ENCODE data around the gene RER1.

RER1 gene

DNA sequence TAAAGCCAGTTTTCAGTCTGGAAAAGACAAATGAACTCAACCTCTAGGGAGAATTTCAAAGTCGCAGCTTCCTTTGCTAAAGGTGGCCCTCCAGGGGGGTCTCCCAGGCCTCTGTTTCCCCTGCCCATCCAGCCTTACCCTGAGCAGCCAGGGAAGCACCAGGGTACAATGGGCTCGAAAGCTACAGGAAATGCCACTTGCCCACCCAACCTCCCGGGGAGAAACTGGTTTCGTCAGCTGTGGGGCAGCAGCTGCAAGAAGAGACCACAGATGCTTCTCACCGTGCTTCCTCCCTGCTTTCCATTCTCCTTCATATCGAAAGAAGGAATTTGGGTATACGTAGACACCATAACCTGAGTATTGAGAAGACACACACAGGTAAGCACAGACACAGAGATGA is 2.0 kb upstream of the RER1 start:
- DNase-seq (ENCODE audit: low read depth), result no peak

DNA sequence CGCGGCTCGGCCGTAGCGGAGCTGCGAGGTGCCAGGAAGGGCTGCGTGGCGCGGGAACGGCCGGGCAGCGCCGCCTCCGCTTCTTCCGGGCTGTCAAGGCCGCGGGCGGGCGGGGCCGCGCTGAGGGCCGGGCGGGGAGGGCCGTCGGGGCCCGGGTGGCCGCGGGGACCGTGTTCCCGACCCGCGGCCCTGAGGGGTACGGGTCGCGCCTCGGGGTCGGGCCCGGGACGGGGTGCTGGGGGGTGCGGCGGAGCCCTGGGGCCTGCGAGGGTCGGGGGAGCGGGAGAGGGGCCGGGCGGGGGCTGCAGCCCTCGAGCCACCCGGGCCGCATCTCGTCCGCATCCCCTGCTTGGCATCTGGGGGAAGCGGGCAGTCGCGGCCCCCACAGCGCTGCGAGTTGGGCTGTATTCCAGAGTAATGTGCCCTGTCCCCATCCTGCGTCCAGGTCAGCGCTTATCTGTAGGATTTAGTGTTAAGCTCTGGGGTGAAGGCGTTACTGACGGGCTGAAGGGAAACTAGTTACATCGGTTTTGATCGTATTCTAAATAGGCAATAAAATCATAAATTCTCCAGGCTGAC is 379 bp downstream of the RER1 start:
- no peak for DNase-seq (ENCODE audit: low read depth)

DNA sequence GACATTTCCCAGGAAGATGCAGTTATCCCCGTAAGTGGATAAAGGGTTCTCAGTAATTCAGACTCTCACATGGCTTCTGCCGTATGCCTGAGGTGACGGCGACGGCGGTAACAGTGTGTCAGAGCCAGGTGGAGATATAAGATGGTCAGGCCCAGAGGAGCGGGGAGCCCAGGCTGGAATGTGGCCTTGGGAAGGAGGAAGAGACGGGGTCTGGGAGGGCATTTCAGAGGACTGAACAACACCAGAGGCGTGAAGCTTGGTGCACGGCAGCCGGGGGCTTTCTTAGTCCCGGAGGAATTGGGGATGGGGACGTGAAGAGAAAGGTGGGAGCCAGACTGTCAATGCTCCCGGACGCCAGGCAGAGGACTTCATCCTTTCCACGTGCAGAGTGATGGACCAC is 1.0 kb downstream of the RER1 start:
- no peak for DNase-seq (ENCODE audit: low read depth)

DNA sequence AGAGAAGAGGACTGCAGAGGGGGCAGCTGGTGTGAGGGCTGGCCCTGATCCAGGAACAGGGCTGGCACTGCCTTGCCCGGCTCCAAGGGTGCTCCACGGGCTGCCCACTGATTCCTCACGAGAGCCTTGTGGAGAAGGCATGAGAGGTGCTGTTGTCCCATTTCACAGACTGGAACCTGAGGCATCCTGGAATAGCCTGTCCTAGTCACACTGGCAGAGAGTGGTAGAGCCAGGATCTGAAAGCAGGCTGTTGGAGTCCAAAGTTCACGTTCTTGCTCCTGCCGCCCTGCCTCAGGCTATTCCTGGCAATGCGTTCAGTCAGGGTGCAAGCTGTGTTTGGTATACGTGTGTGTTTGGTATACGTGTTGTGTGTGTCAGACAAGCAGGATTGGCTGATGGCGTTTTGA is 1.8 kb downstream of the RER1 start:
- DNase-seq (ENCODE audit: low read depth), result no peak

DNA sequence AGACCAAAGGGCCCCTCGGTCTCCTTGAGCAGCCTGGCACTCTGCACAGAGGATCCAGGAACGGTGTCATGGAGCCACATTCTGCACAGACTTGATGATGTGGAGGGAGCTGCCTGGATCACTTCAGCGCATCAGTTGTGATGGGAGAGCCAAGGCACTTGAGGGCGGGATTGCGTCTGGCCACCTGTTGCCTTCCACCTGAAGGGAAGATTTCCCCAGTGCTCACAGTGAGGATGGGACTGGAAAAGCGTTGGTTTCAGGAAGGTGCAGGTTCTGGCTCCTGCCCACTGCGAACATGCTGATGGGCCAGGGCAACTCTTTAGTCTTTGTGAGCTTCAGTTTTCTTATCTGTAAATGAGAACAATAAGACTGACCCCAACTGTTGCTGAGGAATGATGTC is 2.6 kb downstream of the RER1 start:
- no peak for DNase-seq (ENCODE audit: low read depth)

DNA sequence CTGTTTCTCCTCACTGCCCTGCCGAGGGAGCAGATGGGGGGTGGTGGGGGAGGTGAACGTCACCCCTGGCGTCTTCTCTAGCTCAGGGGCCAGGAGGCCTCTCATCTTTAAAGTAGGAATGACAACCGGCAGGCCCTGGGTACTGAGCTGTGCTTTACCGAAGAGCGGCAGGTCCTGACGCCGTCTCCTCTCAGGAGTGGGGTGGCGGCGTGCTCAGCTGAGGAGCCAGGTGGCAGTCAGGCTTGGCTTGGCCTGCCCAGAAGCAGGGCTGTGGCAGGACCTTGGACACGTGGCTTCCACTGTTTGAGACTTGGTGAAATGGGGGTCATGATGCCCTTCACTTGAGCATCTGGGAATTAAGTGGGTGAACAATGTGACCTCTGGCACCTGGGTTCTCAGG is 3.1 kb downstream of the RER1 start:
- no peak for DNase-seq (ENCODE audit: low read depth)

DNA sequence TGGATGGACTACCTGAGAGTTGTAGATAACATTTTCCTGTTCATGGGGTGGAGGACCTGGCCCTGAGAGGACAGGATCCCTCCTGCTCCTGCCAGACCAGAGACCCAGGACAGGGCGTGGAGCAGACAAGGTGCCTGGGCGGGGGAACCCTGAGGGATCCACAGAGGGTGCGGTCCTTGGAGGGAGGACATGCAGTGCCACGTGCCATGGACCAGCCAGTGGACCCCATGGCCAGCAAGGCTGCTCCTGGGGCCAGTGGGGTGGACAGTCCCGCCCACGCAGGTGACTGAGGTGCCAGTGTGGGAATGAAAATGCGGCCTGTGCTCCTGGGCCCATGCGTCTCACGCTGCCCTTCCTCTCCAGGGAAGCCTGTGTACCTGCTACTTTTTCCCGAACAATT is 3.6 kb downstream of the RER1 start:
- no peak for DNase-seq (ENCODE audit: low read depth)

DNA sequence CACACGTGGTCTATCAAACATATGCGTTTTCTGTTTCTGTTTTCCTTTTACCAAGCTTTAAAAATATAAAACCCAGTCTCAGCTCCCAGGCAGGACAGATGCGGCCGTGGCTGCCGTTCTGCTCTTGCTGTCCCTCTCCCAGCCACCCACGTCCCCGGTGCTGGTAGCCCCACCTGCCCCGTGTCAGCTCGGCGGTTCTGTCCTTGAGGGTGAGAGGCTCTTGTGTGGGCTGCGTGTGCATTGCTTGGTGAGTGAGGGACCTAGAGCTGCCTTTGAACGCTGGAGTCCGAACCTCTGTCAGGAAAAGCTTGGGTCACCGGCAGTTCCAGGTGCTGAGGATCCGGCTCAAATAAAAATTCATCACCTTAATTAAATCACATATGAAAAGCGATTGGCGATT is 4.4 kb downstream of the RER1 start:
- DNase-seq (ENCODE audit: low read depth), result no peak

DNA sequence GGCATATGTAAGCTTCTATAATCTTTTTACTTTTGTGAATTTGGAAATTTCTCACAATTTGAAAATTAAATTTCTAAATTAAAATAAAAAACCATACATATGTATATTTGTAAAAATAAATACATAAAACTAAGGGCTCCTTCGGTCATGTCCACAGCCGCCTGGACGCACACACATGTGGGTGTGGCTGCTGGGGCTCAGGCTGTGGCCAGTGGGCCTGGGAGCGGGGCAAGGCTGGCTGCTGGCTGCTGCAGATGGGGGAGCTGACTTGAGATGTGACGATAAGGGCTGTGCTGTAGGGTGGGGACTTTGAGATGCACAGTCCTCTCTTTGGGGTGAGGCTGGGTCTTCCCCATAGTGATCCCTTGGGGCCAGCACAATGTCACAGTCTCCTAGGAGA is 4.8 kb downstream of the RER1 start:
- DNase-seq (ENCODE audit: low read depth), result no peak

DNA sequence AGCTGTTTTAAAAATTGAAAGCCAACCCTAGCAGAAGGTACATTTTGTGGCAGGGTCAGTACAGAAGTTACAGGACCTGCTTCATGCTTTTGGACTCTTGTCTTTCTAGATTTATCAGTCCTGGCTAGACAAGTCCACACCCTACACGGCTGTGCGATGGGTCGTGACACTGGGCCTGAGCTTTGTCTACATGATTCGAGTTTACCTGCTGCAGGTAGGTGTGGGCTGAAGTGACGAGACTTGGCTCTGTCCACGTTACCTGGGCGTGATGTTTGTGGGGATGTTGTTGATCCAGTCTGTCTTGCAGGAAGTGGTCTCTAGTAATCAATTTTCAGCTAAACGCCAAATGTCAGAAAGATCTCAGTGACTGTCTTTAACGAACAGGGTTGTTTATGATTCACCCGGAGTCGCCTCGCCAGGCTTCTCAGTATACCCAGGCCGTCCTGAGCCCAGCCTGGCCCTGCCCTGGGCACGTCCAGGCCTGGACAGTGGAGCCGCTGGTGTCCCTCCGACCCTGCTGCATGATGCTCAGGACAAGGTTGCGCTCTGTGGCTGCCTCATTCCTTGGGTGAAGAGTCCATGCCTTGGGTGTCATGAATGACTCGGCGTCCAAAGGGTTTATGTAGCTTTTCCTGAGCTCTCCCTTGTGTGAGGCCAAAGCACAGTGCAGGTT is 5.5 kb downstream of the RER1 start:
- DNase-seq (ENCODE audit: low read depth), result no peak

DNA sequence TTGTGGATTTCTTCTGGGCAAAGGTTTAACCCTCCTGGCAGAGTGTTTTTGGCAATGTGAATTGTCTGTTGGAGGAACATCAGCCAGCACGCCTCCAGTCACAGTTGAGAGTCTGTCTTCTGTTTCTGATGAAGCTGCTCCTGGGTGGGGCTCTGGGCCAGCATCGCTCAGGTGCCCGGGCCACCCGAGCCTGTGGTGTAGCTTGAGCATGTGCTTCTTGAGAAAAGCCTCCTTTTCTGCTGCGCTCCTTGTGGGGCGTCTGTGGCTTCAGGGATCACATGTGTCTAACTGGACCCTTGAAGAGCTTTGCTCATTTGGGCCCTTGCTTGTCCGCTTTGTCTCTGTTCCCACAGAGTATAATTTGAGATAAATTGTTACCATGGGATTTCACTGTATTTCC is 7.2 kb downstream of the RER1 start:
- no peak for DNase-seq (ENCODE audit: low read depth)

DNA sequence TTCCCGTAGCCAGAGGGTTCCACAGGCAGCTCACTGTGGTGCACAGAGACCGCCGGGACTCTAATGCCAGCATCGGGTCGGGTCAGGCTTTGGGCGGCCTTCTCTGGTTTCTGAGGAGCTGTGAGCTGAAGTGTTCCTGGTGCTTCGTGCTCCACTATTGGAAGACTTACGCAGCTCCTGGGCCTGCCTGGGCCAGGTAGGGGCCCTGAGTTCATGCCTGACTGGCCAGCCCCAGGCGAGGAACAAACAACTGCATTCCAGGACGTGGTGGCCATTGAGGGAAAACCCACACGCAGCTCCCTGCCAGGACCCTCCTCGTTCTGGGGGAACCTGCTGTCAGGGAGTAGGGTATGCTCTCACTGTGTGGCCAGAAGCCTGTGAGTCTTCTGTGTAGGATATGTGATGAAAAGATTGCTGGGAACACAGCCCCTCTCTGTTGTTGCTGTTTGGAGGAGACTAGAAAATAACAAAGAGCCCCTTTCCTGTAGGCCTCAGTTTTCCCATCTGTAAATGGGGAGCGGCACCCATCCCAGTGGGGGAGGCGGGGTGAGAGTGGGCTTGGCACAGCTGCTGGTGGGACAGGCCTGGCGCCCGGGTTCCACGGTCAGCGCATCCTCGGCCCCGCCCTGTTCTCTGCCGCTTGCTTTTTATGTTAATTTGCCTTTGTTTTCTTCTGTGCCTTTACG is 8.4 kb downstream of the RER1 start:
- no peak for DNase-seq (ENCODE audit: low read depth)

DNA sequence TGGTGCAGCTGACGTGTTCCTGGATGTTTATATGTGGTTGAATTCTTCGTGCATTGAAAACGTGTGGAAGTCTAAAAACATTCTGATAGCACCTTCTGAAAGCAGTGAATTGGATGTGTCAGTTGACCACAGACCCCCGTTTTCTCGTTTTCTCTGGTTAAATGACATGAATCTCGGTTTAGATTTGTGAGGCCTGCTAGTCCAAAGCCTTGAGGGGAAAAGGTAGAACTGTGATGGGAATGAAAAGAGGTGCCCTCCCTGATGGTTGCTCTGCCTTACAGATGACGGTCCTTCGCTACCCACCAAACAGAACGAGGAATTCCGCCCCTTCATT is 8.9 kb downstream of the RER1 start:
- no peak for DNase-seq (ENCODE audit: low read depth)

DNA sequence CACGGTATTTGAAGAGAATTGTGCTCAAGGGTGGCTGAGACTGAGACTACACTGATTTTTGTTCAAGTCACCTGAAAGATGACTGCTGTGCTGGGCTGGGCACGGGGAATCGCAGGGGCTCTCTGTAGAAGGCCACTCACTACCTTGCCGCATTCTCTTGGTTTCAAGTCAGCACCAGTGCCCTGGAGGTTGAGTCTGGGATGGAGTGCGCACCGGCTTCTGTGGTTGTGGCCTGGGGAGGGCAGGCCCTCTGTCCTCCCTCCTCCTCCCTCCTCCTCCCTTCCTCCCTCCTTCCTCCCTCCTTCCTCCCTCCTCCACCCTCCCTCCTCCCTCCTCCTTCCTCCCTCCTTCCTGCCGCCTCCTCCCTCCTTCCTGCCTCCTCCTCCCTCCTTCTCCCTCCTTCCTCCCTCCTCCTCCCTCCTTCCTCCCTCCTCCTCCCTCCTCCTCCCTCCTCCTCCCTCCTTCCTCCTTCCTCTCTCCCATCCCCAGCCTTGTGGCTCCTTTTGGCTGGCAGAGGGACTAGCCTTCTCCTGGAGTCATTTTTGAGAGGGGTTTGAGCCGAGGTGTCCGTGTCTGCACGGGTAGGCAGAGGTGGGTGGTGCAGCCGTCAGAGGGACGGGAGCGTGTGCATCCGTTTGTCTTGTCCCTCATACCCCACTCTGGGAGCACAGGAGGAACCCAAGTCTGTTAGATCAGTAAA is 9.5 kb downstream of the RER1 start:
- DNase-seq (ENCODE audit: low read depth), result no peak

DNA sequence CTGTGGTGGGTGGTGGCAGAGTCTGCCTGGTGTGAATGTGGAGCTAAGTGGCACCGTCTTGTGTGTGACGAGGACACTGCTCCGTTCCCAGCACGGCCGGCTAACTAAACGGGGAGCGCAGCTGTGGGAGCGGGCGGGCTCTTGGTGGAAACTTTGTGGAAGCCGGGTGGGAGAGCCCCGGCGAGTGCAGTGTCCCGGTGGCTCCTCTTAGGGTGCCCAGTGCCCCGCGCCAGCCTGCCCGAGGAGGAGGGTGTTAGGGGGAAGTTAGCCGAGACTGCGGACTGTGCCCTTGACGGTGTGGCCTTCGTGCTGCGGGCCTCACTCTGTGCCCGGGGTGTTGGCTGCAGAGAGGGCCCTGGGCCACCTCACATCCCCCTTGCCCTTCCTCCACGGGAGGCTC is 10.8 kb downstream of the RER1 start:
- no peak for DNase-seq (ENCODE audit: low read depth)

DNA sequence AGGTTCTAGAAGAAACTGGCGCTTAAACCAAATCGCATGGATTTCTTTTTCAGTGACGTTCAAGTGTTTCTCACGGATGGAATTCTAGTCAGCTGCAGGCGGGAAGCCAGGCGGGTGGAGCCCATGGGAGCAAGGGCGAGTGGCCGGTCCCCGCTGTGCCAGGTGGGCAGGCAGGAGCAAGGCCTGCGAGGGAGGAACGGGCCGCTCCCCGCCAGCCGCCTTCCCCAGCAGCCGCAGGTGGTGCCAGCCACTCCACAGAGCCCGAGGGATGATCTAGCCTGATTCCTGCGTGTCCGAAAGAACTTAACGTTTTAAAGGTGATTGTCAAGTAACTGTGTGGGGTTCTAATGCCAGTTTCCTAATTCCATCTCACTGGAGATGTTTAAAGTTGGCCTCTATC is 11.6 kb downstream of the RER1 start:
- DNase-seq (ENCODE audit: low read depth), result no peak

DNA sequence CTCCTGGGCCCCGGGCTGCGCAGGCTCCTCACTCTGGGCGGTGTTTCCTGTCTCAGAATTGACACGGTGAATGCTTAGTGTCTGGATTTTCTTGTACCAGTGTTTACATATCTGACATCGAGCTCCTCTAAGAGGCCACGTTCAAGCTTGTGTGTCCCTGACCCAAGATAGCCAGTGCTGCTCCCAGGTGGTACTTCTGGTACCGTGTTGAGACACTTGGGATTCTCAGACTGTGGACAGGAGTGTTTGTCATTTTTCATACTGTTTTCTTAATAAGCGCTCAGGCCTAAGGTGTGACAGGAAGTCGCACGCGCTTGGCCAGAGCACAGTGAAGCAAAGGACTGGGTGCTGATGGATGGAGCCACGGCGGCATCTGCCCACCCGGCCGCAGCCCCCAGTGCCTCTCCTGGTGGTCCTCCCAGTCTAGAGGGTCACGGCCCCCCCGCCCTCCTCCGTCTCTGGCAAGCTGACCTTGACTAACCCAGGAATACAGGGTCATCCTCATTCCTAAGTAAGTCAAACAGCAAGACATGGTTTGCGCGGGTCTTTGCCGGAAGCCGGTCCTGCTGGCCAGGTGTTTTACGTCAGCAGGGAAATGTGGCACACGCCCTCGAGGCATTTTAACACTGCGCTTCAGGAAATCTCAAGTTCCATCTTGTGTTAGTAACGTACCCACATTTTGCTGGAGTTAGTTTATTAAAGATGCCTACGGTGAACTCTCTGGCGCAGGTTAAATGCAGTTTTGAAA is 12.7 kb downstream of the RER1 start:
- no peak for DNase-seq (ENCODE audit: low read depth)

DNA sequence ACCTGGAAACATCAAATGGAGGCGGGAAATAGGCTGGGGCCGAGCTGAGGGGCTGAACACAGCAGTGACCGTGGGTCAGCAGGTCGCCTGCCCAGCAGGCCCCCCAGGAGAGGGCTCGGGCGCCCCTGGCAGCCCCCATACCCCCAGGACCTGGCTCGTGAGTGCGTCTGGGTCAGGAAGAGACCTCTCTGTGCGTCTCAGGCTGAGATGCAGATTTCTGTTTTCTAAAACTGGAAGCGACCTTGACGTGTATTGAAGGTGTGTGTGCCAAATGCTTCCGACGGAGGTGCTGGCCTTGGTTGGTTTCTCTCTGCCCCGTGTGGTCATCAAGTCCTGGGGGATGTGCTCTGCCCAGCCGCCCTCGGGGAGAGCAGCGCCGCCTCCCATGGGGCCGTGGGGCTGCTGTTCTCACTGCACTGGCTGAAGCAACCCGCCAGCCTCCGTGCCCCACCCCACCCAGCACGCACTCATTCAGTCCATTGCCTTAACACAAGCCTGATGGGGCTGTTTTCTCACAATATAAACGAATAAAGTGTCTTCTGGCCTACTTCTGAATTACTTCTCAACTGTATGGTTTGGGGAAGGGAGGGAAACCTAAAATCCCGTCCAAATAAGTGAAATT is 13.4 kb downstream of the RER1 start:
- DNase-seq (ENCODE audit: low read depth), result no peak

DNA sequence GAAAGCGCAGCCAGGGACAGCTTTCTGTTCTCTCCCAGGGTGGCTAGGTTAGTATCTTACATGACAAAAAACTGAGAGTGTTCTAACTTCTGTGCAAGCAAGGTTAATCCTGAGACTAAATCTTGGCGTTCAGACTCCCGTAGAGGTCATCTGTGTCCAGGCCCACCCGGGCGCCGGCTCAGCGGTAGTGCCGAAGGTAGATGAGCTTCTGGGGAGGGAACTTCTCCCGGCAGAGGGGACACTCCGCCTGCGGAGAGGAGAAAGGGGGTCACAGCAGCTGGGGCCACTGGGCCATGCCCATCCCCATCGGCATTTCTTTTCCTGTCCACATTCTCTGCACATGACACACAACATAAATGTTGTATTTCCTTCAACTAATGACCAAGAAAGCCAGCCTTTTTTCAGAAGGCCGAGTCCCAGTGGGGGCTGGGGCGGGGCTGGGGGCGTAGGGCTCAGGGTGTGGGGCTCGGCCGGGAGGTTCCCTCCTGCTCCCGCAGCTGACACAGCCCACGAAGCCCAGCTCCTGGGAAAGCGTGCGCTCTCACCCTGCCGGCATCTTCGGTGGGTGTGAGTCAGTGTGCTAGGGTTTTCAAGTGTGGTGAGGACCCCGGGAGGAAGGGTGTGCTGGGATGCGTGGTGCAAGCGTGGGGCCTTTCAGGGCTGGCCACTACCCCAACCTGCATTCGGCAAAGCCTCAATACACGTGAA is 14.1 kb downstream of the RER1 start:
- no peak for DNase-seq (ENCODE audit: low read depth)

DNA sequence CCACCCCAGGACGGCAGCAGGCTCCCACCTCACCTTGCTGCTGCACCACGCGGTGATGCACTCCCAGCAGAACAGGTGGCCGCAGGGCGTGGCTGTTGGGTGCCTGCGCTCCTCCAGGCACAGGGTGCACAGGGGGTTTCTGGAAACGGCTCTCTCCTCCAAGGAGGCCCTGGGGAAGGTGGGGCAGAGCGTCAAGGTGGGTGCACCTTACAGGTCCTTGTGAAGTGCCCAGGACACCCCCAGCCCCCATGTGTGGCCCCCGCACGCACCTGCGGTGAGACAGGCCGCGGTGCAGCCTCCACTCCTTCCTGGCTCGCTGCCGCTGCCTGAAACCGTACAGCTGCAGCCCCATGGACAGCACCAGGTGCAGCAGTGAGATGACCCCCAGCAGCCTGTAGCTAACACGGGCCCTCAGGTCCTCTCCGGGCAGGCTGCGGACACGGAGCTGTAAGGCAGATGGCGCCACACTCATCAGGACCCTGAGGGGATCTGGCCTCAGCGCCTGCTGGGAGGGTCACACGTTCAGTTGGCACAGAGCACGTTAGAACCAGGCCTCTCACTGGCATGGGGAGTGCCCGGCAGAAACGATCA is 14.9 kb downstream of the RER1 start:
- no peak for DNase-seq (ENCODE audit: low read depth)
